Measurements from ENCODE around the gene UVRAG.

- TF ChIP-seq POLR2A (IDR thresholded peaks at IDR 0.05; ENCODE audit: low read depth, low read length): no peak
- TF ChIP-seq POLR2AphosphoS5 (IDR thresholded peaks at IDR 0.05; ENCODE audit: low read depth, low read length): no peak
- no peak for TF ChIP-seq TAF1 (IDR thresholded peaks at IDR 0.05; ENCODE audit: low read depth, low read length)
- TF ChIP-seq SPI1 (IDR thresholded peaks at IDR 0.05; ENCODE audit: low read depth, low read length): no peak
- no peak for TF ChIP-seq PAX5 (IDR thresholded peaks at IDR 0.05; ENCODE audit: insufficient read depth, low read length, severe bottlenecking)
These were observed 36.2 kb downstream of the UVRAG start for GRCh38 chr11:75851203-75851602.

All from GM12891 (cell line).